ENCODE data around the gene B4GALT6. TPM values are rescaled to one million over a fixed set of nuclear protein-coding genes. Genes with fewer than 3 reads are reported as not detected.

The B4GALT6 gene
- total RNA-seq, 3 donors from 2014 or later (not counting 1 experiment from before 2014, with no cell fraction given), result 18.6 to 33.0 (median 20.6) TPM

DNA sequence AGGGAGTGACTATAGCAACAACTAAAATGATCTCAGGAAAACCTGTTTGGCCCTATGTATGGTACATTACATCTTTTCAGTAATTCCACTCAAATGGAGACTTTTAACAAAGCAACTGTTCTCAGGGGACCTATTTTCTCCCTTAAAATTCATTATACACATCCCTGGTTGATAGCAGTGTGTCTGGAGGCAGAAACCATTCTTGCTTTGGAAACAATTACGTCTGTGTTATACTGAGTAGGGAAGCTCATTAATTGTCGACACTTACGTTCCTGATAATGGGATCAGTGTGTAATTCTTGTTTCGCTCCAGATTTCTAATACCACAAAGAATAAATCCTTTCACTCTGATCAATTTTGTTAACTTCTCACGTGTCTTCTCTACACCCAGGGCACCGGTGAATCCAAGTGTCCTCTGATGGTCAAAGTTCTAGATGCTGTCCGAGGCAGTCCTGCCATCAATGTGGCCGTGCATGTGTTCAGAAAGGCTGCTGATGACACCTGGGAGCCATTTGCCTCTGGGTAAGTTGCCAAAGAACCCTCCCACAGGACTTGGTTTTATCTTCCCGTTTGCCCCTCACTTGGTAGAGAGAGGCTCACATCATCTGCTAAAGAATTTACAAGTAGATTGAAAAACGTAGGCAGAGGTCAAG is 91.7 kb downstream of the B4GALT6 start:
- H3K27me3 Mint-ChIP-seq (ENCODE audit: low read depth in 2 of 2), result peaks cover 8 to 28% of the 10 kb centered on the region in 2 donors
- TF ChIP-seq, protein P1, sequence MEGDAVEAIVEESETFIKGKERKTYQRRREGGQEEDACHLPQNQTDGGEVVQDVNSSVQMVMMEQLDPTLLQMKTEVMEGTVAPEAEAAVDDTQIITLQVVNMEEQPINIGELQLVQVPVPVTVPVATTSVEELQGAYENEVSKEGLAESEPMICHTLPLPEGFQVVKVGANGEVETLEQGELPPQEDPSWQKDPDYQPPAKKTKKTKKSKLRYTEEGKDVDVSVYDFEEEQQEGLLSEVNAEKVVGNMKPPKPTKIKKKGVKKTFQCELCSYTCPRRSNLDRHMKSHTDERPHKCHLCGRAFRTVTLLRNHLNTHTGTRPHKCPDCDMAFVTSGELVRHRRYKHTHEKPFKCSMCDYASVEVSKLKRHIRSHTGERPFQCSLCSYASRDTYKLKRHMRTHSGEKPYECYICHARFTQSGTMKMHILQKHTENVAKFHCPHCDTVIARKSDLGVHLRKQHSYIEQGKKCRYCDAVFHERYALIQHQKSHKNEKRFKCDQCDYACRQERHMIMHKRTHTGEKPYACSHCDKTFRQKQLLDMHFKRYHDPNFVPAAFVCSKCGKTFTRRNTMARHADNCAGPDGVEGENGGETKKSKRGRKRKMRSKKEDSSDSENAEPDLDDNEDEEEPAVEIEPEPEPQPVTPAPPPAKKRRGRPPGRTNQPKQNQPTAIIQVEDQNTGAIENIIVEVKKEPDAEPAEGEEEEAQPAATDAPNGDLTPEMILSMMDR (IDR thresholded peaks at IDR 0.05), result no peak
- no peaks in the 10 kb centered on the region for H3K36me3 Mint-ChIP-seq
- H3K4me1 ChIP-seq (ENCODE audit: control insufficient read depth, insufficient read depth, low read length), result no peaks in the 10 kb centered on the region
- 94% methylated on average over 10 of the region's 10 CpGs for WGBS (ENCODE audit: insufficient coverage)
- H3K4me3 Mint-ChIP-seq, result no peak overlapping the region
- ATAC-seq (no peak), DNase-seq (no peak)
- H3K27ac ChIP-seq (ENCODE audit: low read length), result no peak overlapping the region
- H3K4me3 ChIP-seq (ENCODE audit: low read length), result no peak overlapping the region
- H3K27ac Mint-ChIP-seq, result no peak overlapping the region
- no peaks in the 10 kb centered on the region for H3K27me3 ChIP-seq (ENCODE audit: control insufficient read depth, insufficient read depth, low read length)
- H3K36me3 ChIP-seq (ENCODE audit: control insufficient read depth, insufficient read depth, low read length), result no peaks in the 10 kb centered on the region
- no peaks in the 10 kb centered on the region for H3K4me1 Mint-ChIP-seq
- intact Hi-C loops (cut with micrococcal nuclease), result no loop called here
- no peaks in the 10 kb centered on the region for H3K9me3 Mint-ChIP-seq
- no peaks in the 10 kb centered on the region for H3K9me3 ChIP-seq (ENCODE audit: control insufficient read depth, insufficient read depth, low read length)

DNA sequence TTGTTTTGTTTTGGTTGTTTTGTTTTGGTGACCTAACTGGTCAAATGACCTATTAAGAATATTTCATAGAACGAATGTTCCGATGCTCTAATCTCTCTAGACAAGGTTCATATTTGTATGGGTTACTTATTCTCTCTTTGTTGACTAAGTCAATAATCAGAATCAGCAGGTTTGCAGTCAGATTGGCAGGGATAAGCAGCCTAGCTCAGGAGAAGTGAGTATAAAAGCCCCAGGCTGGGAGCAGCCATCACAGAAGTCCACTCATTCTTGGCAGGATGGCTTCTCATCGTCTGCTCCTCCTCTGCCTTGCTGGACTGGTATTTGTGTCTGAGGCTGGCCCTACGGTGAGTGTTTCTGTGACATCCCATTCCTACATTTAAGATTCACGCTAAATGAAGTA is 92.8 kb downstream of the B4GALT6 start, which contains the start of gene TTR:
TTR (plus strand) TSS at position 250 of the 400 bp plus-strand sequence; CDS start at position 276, 26 bp downstream.
- ATAC-seq (no peak), DNase-seq (no peak)
- TF ChIP-seq, protein P1 (IDR thresholded peaks at IDR 0.05), result no peak
- no peaks in the 10 kb centered on the region for H3K36me3 ChIP-seq (ENCODE audit: control insufficient read depth, insufficient read depth, low read length)
- WGBS (ENCODE audit: insufficient coverage), result 95% methylated on average over 5 of the region's 5 CpGs
- H3K27me3 Mint-ChIP-seq (ENCODE audit: low read depth in 2 of 2), result peaks cover 8 to 28% of the 10 kb centered on the region in 2 donors
- H3K4me1 ChIP-seq (ENCODE audit: control insufficient read depth, insufficient read depth, low read length), result no peaks in the 10 kb centered on the region
- H3K4me3 Mint-ChIP-seq, result no peak within 1 kb of the TSS
- intact Hi-C loops (cut with micrococcal nuclease), result no loop called here
- H3K27ac Mint-ChIP-seq, result no peak within 1 kb of the TSS
- no peak within 1 kb of the TSS for H3K4me3 ChIP-seq (ENCODE audit: low read length)
- H3K4me1 Mint-ChIP-seq, result no peaks in the 10 kb centered on the region
- H3K27ac ChIP-seq (ENCODE audit: low read length), result no peak within 1 kb of the TSS
- H3K9me3 ChIP-seq (ENCODE audit: control insufficient read depth, insufficient read depth, low read length), result no peaks in the 10 kb centered on the region
- no peaks in the 10 kb centered on the region for H3K9me3 Mint-ChIP-seq
- H3K27me3 ChIP-seq (ENCODE audit: control insufficient read depth, insufficient read depth, low read length), result no peaks in the 10 kb centered on the region
- H3K36me3 Mint-ChIP-seq, result no peaks in the 10 kb centered on the region

GRCh38 chr18:31591113-31591512 is 93.3 kb downstream of the B4GALT6 start:
- Mint-ChIP-seq H3K9me3 (no peaks in the 10 kb centered on the region), H3K27ac (no peak overlapping the region), H3K4me1 (no peaks in the 10 kb centered on the region), H3K27me3 (ENCODE audit: low read depth in 2 of 2) (peaks cover 8 to 28% of the 10 kb centered on the region in 2 donors), H3K4me3 (no peak overlapping the region), H3K36me3 (no peaks in the 10 kb centered on the region)
- intact Hi-C loops (cut with micrococcal nuclease), result no loop called here
- DNase-seq (no peak), ATAC-seq (no peak)
- 79% methylated on average over 2 of the region's 2 CpGs for WGBS (ENCODE audit: insufficient coverage)
- H3K9me3 ChIP-seq (ENCODE audit: control insufficient read depth, insufficient read depth, low read length), result no peaks in the 10 kb centered on the region
- no peaks in the 10 kb centered on the region for H3K27me3 ChIP-seq (ENCODE audit: control insufficient read depth, insufficient read depth, low read length)
- TF ChIP-seq, protein P1 (IDR thresholded peaks at IDR 0.05), result no peak
- no peak overlapping the region for H3K27ac ChIP-seq (ENCODE audit: low read length)
- H3K36me3 ChIP-seq (ENCODE audit: control insufficient read depth, insufficient read depth, low read length), result no peaks in the 10 kb centered on the region
- no peaks in the 10 kb centered on the region for H3K4me1 ChIP-seq (ENCODE audit: control insufficient read depth, insufficient read depth, low read length)
- H3K4me3 ChIP-seq (ENCODE audit: low read length), result no peak overlapping the region

- ATAC-seq, result no peak
- H3K4me3 ChIP-seq (ENCODE audit: low read length), result no peak overlapping the region
- Mint-ChIP-seq H3K27me3 (ENCODE audit: low read depth in 2 of 2) (peaks cover 8 to 28% of the 10 kb centered on the region in 2 donors), H3K9me3 (no peaks in the 10 kb centered on the region), H3K4me3 (no peak overlapping the region), H3K4me1 (no peaks in the 10 kb centered on the region), H3K36me3 (no peaks in the 10 kb centered on the region), H3K27ac (no peak overlapping the region)
- no peaks in the 10 kb centered on the region for H3K4me1 ChIP-seq (ENCODE audit: control insufficient read depth, insufficient read depth, low read length)
- TF ChIP-seq, protein P1 (IDR thresholded peaks at IDR 0.05), result no peak
- intact Hi-C loops (cut with micrococcal nuclease), result no loop called here
- no peak overlapping the region for H3K27ac ChIP-seq (ENCODE audit: low read length)
- no peak for DNase-seq
- no peaks in the 10 kb centered on the region for H3K27me3 ChIP-seq (ENCODE audit: control insufficient read depth, insufficient read depth, low read length)
- WGBS (ENCODE audit: insufficient coverage), result 85% methylated on average over 3 of the region's 8 CpGs
- H3K36me3 ChIP-seq (ENCODE audit: control insufficient read depth, insufficient read depth, low read length), result no peaks in the 10 kb centered on the region
- no peaks in the 10 kb centered on the region for H3K9me3 ChIP-seq (ENCODE audit: control insufficient read depth, insufficient read depth, low read length)
Observed at GRCh38 chr18:31590570-31590969, 93.8 kb downstream of the B4GALT6 start.
